Measurements from ENCODE around the gene KCNQ2.
A peak's percentile ranks its signal among the peaks of the same experiment; 100 is the strongest.
"Not testable (repeated sequence)": the region's sequence is repeated elsewhere in the genome, so short reads cannot be mapped to it uniquely, and the experiment has no call there.

The KCNQ2 gene

GRCh38 chr20:63471981-63472831, at the start of gene KCNQ2:
TSS of gene KCNQ2 (minus strand) at chr20:63472655. CDS start at chr20:63472463, 192 bp downstream.
- no peak for DNase-seq (ENCODE audit: low spot score)

- no peak for DNase-seq (ENCODE audit: low spot score)
Measured at GRCh38 chr20:63521602-63522001, 49.1 kb upstream of the KCNQ2 start.

GRCh38 chr20:63520934-63521601, 48.6 kb upstream of the KCNQ2 start:
- DNase-seq (ENCODE audit: low spot score), result no peak

GRCh38 chr20:63520504-63520933, 48.1 kb upstream of the KCNQ2 start, which contains the start of gene PPDPF:
TSS of gene PPDPF (plus strand) at chr20:63520765. CDS start at chr20:63521309, 544 bp downstream.
- peak; percentile 79 for DNase-seq (ENCODE audit: low spot score)

GRCh38 chr20:63519668-63520503, 47.4 kb upstream of the KCNQ2 start:
- peak; percentile 44 for DNase-seq (ENCODE audit: low spot score)

DNA sequence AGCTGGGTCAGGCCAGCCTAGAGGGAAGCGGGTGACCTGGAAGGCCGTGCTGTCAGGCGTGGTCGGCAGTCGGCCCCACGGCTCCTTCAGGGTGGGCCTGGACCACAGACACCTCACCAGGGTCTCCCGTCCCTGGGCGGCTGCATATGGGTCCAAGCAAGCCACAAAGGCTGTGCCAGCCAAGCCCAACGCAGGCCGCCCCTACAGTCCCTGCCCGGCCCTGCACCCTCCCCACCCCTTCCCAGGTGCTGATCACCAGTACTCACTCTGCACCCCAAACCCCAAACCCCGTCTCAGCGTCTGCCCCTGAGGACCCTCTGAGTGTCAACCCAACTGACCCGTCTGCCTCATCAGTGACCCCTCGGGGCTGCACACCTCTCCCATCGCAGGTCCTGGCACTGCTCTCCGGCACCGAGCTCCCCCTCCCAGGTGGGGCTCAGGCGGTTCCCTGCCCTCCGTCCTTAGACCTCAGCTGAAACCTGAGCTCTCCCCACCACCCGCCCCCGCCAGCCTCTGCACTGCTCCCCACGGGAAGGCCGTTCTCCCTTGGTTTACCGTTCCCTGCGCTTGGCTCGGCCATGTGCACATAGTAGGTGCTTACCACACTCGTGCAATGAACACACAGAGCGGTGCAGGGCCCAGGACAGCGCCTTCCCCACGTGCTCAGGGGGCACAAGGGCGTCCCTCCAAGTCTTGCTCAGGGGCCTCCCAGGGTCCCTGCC, 46.7 kb upstream of the KCNQ2 start:
- no peak for DNase-seq (ENCODE audit: low spot score)

DNA sequence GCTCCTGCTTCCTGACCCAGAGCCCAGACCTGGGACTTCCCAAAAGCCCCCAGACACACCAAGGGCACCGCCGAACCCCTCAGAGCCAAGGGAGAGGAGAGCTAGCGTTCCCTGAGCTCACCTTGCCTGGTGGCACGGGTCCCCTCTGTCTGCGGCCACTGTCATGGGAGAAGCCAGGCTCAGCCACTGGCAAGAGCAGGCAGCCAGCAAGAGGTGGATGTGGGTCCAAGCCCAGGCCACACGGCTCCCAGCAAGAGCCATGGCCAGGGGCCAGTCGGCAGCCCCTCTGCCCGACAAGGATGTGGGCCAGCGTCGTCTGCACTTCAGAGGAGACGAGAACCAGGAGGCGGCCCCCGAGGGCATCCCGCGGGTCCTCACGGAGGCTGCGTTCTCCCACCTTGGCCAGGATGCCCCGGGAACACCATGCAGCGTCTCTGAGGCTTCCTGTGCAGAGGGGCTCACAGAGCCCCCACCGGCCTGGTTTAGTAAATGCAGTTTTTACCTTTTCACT, 46.0 kb upstream of the KCNQ2 start:
- DNase-seq (ENCODE audit: low spot score), result no peak

DNA sequence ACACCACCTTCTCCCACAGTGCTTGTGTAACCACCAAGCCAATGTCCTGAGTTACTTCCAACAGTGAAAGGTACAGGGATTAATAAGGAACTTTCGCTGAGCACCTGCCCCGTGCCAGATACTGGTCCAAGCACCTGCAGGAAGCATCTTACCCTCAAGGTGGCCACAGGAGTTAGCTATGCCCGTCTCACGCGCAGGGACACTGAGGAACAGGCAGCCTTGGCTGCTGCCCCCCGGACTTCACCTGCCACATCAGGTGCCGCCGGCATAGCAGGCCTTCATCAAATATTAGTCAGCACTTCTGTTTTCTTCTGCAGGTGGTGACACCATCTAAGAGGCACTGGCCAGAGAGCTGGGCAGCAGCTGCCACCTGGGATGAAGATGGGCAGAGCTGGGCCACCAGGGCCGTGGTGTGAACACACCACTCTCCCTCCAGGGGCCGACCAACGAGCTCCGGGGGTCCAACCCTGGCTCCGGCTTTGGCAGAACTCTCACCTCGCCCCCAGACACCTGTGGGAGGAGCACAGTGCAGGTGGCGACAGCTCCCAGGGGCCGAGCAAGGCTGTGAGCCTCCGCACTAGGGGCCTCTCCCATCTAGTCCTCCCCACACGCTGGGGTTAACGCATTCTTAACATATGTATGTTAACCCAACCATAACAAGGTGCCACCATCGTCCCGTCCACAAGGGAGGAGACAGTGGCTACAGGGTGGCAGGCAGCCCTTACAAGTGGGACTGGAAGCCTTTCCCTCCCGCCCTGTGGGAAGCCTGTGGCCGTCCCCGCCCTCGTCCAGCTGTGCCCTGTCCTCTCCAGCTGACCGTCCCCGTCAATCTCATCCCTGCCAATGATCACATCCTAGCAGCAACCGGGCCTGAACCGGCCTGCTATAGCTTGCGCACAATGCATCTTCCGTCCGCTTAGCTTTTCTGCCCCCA, 45.2 kb upstream of the KCNQ2 start:
- DNase-seq (ENCODE audit: low spot score), result no peak

DNA sequence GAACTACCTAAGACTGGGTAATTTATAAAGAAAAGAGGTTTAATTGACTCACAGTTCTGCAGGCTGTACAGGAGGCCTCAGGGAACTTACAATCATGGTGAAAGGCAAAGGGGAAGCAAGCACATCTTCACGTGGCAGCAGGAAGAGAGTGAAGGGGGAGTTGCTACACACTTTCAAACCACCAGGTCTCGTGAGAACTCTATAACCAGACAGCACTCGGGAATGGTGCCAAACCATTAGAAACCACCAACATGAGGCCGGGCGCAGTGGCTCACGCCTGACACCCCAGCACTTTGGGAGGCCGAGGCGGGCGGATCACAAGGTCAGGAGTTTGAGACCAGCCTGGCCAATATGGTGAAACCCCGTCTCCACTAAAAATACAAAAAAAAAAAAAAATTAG, 42.1 kb upstream of the KCNQ2 start:
- not testable (repeated sequence) for DNase-seq (ENCODE audit: low spot score)

DNA sequence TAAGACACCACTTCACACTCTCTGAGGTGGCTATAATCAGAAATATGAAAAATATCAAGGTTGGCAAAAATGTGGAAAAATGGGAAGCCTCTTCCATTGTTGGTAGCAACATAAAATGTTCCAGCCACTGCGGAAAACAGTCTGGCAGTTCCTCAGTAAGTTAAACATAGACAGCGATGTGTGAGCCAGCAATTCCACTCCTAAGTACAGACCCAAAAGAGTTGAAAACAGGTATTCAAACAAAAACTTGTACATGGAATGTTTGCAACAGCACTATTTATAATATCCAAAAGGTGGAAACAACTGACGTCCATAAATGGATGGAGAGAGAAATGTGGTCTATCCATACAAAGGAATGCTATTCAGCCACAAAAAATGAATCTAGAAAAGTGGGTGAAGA, 40.8 kb upstream of the KCNQ2 start:
- no peak for DNase-seq (ENCODE audit: low spot score)

DNA sequence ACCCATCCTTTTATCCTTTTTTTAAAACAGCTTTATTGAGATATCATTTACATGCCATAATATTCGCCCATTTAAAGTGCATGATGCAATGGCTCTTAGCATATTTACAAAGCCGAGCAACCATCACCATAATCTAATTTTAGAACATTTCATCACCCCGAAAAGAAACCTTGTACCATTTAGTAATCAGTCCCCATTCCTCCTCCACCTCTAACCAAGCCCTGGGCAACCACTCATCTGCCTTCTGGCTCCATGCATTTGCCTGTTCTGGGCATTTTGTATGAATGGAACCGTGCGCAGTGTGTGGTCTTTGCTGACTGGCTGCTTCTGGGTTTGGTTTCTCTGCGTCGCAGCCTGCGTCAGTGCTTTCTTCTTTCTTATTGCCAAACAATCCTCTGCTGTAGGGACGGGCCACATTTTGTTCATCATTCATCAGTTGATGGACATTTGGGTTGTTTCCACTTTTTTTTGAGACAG, 36.7 kb upstream of the KCNQ2 start:
- DNase-seq (ENCODE audit: low spot score), result no peak

GRCh38 chr20:63508072-63508768, 35.8 kb upstream of the KCNQ2 start:
- no peak for DNase-seq (ENCODE audit: low spot score)

- DNase-seq (ENCODE audit: low spot score), result no peak
Measured at GRCh38 chr20:63507083-63507743, 34.8 kb upstream of the KCNQ2 start.

DNA sequence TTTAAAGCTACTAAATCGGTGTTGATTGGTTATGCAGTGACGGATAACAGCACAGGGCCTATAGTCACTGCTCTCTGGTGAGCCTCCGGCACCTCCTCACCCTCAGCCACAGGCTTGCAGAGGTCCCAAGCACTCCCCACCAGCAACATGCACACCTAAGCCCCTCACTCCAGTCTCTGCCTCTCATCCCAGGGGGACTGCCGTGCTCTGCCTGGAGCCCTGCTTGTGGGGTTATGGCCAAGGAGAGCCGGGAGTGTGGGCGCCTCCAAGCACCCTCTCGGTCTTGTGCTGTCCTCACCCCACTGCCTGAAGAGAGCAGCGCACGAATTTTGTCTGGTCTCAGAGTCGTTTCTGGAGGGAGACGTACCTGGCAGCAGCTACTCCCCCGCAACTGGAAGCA, 33.3 kb upstream of the KCNQ2 start:
- DNase-seq (ENCODE audit: low spot score), result no peak

DNA sequence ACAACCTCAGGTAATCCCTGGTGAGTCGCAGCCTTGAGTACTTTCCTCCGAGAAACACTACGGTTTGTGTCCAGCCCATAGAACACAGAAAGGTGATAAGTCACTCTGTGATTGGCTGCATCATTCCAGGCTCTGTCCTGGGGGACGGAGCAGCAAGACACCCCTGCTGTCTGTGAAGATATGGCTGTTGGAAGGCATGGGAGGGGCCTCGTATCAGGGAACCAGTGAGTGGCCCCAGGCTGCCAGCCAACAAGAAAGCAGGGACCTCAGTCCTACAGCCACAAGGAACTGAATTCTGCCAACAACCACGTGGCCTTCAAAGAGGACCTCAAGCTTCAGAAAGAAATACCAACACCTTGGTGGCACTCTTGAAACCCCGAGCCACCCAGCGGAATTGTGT, 32.8 kb upstream of the KCNQ2 start:
- DNase-seq (ENCODE audit: low spot score), result no peak

DNA sequence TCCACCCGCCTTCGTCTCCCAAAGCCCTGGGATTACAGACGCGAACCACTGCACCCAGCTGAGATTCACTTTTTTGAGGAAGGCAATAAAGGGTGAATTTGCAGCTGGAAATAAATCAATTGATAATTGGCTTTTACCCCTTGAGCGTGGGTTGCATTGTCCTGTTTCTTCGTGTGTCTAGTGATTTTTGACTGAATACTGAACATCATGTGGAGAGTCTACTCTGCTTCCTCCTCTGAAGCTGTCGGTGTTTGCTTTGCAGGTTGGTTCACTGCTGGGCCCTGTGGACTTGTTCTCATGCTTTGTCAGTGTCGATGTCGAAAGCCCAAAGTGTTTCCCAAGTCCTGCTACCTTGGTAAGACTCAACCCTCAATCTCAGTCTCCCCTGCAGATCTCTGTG, 32.2 kb upstream of the KCNQ2 start:
- no peak for DNase-seq (ENCODE audit: low spot score)

- DNase-seq (ENCODE audit: low spot score), result no peak
Measured at GRCh38 chr20:63503524-63503923, 31.1 kb upstream of the KCNQ2 start.

DNA sequence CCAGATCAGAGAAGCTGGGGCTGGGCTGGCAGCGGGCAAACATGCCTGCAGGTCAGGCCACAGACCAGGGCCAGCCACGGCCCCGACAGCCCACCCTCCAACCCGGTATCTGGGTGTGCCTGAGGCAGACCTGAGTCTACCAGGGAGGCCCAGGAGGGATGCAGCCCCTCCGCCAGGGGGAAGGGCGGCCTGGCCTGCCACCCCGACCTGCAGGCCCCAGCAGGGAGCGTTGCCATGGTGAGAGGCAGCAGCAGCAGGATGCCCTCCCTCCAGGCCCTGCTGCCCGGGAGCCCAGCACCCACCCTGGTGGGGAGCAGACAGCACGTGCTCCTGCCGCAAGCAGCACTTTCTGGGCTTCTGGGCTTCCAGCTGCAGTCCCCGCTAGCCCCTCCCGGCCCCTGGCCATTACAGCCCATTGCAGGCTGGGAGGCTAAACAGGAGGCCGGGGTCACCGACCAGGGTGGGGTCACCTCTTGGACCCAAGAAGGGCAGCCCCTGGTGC, 30.3 kb upstream of the KCNQ2 start:
- no peak for DNase-seq (ENCODE audit: low spot score)
